Gastrocnemius medialis (tissue), 4 donors: ENCODE data around the gene DUOX1. TPM values are rescaled to one million over a fixed set of nuclear protein-coding genes. Genes with fewer than 3 reads are reported as not detected.

Experiments
- ATAC-seq, 2 donors: fragments of 150-250 bp; one replicate each; pipeline ENCODE4 v1.9.1; 2016
- DNase-seq, 2 donors: peaks; one replicate each; pipeline ENCODE4 v3.0.0-alpha.2; 2019
- H3K27ac ChIP-seq, 4 donors: fragments of 200-600 bp; sonication (generic); 1 replicate in 1 of 4; 2 replicates in 3 of 4; pipeline ENCODE4 v1.5.1; 2016 to 2018; ENCODE audit warnings: mild to moderate bottlenecking in 2 of 4, moderate library complexity in 1 of 4
- H3K27me3 ChIP-seq, 3 donors: fragments of 200-600 bp; sonication (generic) in 2 of 3; 1 replicate in 1 of 3; 2 replicates in 2 of 3; pipeline versions ENCODE4 v1.5.1 to v1.6.0; 2016 to 2019; ENCODE audit warnings: mild to moderate bottlenecking in 1 of 3, moderate library complexity in 1 of 3
- H3K36me3 ChIP-seq, 2 donors: fragments of 200-600 bp; sonication (generic) in 1 of 2; one replicate each; pipeline ENCODE4 v1.5.1; 2017 to 2018
- H3K4me1 ChIP-seq, 2 donors: fragments of 200-600 bp; sonication (generic) in 1 of 2; one replicate each; pipeline ENCODE4 v1.5.1; 2016 to 2017; ENCODE audit warnings: mild to moderate bottlenecking in 2 of 2
- H3K4me3 ChIP-seq, 4 donors: fragments of 200-600 bp; sonication (generic) in 3 of 4; 1 replicate in 1 of 4; 2 replicates in 3 of 4; pipeline ENCODE4 v1.5.1; 2016 to 2019; ENCODE audit warnings: mild to moderate bottlenecking in 2 of 4
- H3K9me3 ChIP-seq, 3 donors: fragments of 200-600 bp; sonication (generic) in 2 of 3; 1 replicate in 1 of 3; 2 replicates in 2 of 3; pipeline ENCODE4 v1.5.1; 2016 to 2019
- CTCF ChIP-seq, 5 experiments: fragments of 450-650 bp in 3 of 5; fragments of 200-600 bp in 2 of 5; sonication (generic) in 2 of 5; IDR thresholded peaks in 4 of 5; conservative IDR thresholded peaks in 1 of 5; 1 replicate in 4 of 5; 2 replicates in 1 of 5; pipeline ENCODE4 v1.5.1; 2016 to 2019; ENCODE audit warnings: antibody characterized with exemption in 5 of 5, mild to moderate bottlenecking in 3 of 5, moderate library complexity in 3 of 5
- POLR2A ChIP-seq, 2 donors: fragments of 450-650 bp; IDR thresholded peaks; one replicate each; pipeline ENCODE4 v1.6.1; 2017; ENCODE audit warnings: antibody characterized with exemption in 2 of 2, mild to moderate bottlenecking in 2 of 2, moderate library complexity in 2 of 2
- in situ Hi-C, 4 donors: fragments of 200-750 bp; cut with MboI; loops; one replicate each; pipeline versions ENCODE4 v1.15.0 to v1.8.0; 2017; ENCODE audit warnings: low sequenced_read_pairs in 4 of 4
- intact Hi-C: fragments of 100-400 bp; cut with DNase I; formaldehyde crosslinking; loops from one replicate; pipeline ENCODE4 v1.15.1; 2023; ENCODE audit warnings: low total_unique reads
- total RNA-seq, 4 donors: library from RNA; depleted of rRNA; stranded (reverse); fragments of >200 nt; gene quantifications; one replicate each; pipeline versions ENCODE4 v1.1.0 to v1.2.3, GENCODE V29; 2016

The DUOX1 gene
- total RNA-seq, 4 donors from 2014 or later, result 0.07 to 0.56 (median 0.13) TPM; not detected in 1

- H3K27me3 ChIP-seq, result no peaks in the 10 kb centered on the region
- intact Hi-C loops, result loop anchor here (10.0 kb wide), 1 partner anchor 467 kb away; the partner anchor contains the start of genes B2M and PATL2
- no peak overlapping the region for H3K4me3 ChIP-seq
- no peak for DNase-seq
- no peak for ATAC-seq
- H3K27ac ChIP-seq, result no peak overlapping the region
- in situ Hi-C loops, result loop anchor here in 2 of 4 donors (25.0 kb wide), 1 partner anchor 456 kb away; the partner anchor contains the start of gene SQOR (in 2 of the 2)
- no peaks in the 10 kb centered on the region for H3K36me3 ChIP-seq
- no peaks in the 10 kb centered on the region for H3K9me3 ChIP-seq
- no peak for TF ChIP-seq CTCF (IDR thresholded peaks at IDR 0.05 in 4 of 5, conservative IDR thresholded peaks at IDR 0.05 in 1 of 5)
- no peak for TF ChIP-seq POLR2A (IDR thresholded peaks at IDR 0.05)
- peaks cover 0 to 5% of the 10 kb centered on the region in 2 donors for H3K4me1 ChIP-seq
Measured at GRCh38 chr15:45181491-45182285, 51.9 kb downstream of the DUOX1 start.

- no peaks in the 10 kb centered on the region for H3K9me3 ChIP-seq
- no peak for ATAC-seq
- TF ChIP-seq POLR2A (IDR thresholded peaks at IDR 0.05) (no peak), CTCF (IDR thresholded peaks at IDR 0.05 in 4 of 5, conservative IDR thresholded peaks at IDR 0.05 in 1 of 5) (no peak)
- no peaks in the 10 kb centered on the region for H3K27me3 ChIP-seq
- intact Hi-C loops, result loop anchor here (10.0 kb wide), 1 partner anchor 468 kb away; the partner anchor contains the start of genes B2M and PATL2
- no peak overlapping the region for H3K27ac ChIP-seq
- in situ Hi-C loops, result loop anchor here in 2 of 4 donors (25.0 kb wide), 1 partner anchor 454 kb away; the partner anchor contains the start of gene SQOR (in 2 of the 2)
- peaks cover 1 to 7% of the 10 kb centered on the region in 2 donors for H3K4me1 ChIP-seq
- no peak overlapping the region for H3K4me3 ChIP-seq
- no peaks in the 10 kb centered on the region for H3K36me3 ChIP-seq
- DNase-seq, result no peak
Measured at GRCh38 chr15:45182996-45183395, 53.2 kb downstream of the DUOX1 start.

- Histone ChIP-seq H3K4me1 (peaks cover 7 to 12% of the 10 kb centered on the region in 2 donors), H3K4me3 (no peak overlapping the region), H3K9me3 (no peaks in the 10 kb centered on the region), H3K27ac (no peak overlapping the region), H3K27me3 (no peaks in the 10 kb centered on the region), H3K36me3 (no peaks in the 10 kb centered on the region)
- DNase-seq, result no peak
- no peak for ATAC-seq
- intact Hi-C loops, result loop anchor here (10.0 kb wide), 1 partner anchor 469 kb away; the partner anchor contains the start of genes B2M and PATL2
- TF ChIP-seq CTCF (IDR thresholded peaks at IDR 0.05 in 4 of 5, conservative IDR thresholded peaks at IDR 0.05 in 1 of 5) (no peak), POLR2A (IDR thresholded peaks at IDR 0.05) (no peak)
- in situ Hi-C loops, result loop anchor here in 2 of 4 donors (25.0 kb wide), 1 partner anchor 454 kb away; the partner anchor contains the start of gene SQOR (in 2 of the 2)
Measured at GRCh38 chr15:45183511-45183910, 53.7 kb downstream of the DUOX1 start.

GRCh38 chr15:45184562-45185041 lies 54.8 kb downstream of the DUOX1 start:
- no peak for ATAC-seq
- Histone ChIP-seq H3K9me3 (no peaks in the 10 kb centered on the region), H3K4me1 (peaks cover 11 to 14% of the 10 kb centered on the region in 2 donors), H3K27me3 (no peaks in the 10 kb centered on the region), H3K36me3 (no peaks in the 10 kb centered on the region), H3K27ac (no peak overlapping the region), H3K4me3 (no peak overlapping the region)
- intact Hi-C loops (loop anchor here (10.0 kb wide), 1 partner anchor 470 kb away; the partner anchor contains the start of genes B2M and PATL2), in situ Hi-C loops (loop anchor here in 2 of 4 donors (25.0 kb wide), 1 partner anchor 453 kb away; the partner anchor contains the start of gene SQOR (in 2 of the 2))
- TF ChIP-seq POLR2A (IDR thresholded peaks at IDR 0.05), result no peak
- TF ChIP-seq CTCF (IDR thresholded peaks at IDR 0.05 in 4 of 5, conservative IDR thresholded peaks at IDR 0.05 in 1 of 5), result no peak
- no peak for DNase-seq
